GM23248 (cell line): Measurements from ENCODE around the gene SKAP1. TPM values are rescaled to one million over a fixed set of nuclear protein-coding genes. Genes with fewer than 3 reads are reported as not detected.

Source experiments
- DNase-seq: peaks from one replicate; pipeline ENCODE4 v3.0.0-alpha.2; 2015
- H2AFZ ChIP-seq: fragments of 200-600 bp; sonication (generic); 2 replicates; pipeline ENCODE4 v1.6.1; 2016; ENCODE audit warnings: antibody characterized with exemption
- H3F3A ChIP-seq: fragments of 200-600 bp; sonication (generic); 2 replicates; pipeline ENCODE4 v1.6.1; 2016; ENCODE audit warnings: mild to moderate bottlenecking, antibody characterized with exemption, mixed run types; ENCODE audit not compliant: insufficient read depth
- H3K27ac ChIP-seq: fragments of 200-600 bp; sonication (generic); 2 replicates; pipeline ENCODE4 v1.5.1; 2016; ENCODE audit warnings: mild to moderate bottlenecking
- H3K27me3 ChIP-seq: fragments of 200-600 bp; sonication (generic); replicated peaks from 2 replicates; pipeline ENCODE4 v1.6.1; 2016; ENCODE audit warnings: mild to moderate bottlenecking; ENCODE audit not compliant: insufficient read depth
- H3K36me3 ChIP-seq: fragments of 200-600 bp; sonication (generic); 2 replicates; pipeline ENCODE4 v1.6.1; 2016; ENCODE audit warnings: low read depth, mild to moderate bottlenecking
- H3K4me1 ChIP-seq: fragments of 200-600 bp; sonication (generic); 2 replicates; pipeline ENCODE4 v1.6.1; 2016; ENCODE audit warnings: mild to moderate bottlenecking; ENCODE audit not compliant: insufficient read depth
- H3K4me2 ChIP-seq: fragments of 200-600 bp; sonication (generic); one replicate; pipeline ENCODE4 v1.6.1; 2016; ENCODE audit warnings: mild to moderate bottlenecking; ENCODE audit not compliant: unreplicated experiment
- H3K4me3 ChIP-seq: fragments of 200-600 bp; sonication (generic); 2 replicates; pipeline ENCODE4 v1.5.1; 2016; ENCODE audit warnings: mild to moderate bottlenecking
- H3K79me2 ChIP-seq: fragments of 200-600 bp; sonication (generic); 2 replicates; pipeline ENCODE4 v1.6.1; 2016; ENCODE audit warnings: mild to moderate bottlenecking; ENCODE audit not compliant: insufficient read depth
- H3K9ac ChIP-seq: fragments of 200-600 bp; sonication (generic); 2 replicates; pipeline ENCODE4 v1.6.1; 2016; ENCODE audit warnings: mild to moderate bottlenecking
- H3K9me2 ChIP-seq: fragments of 200-600 bp; sonication (generic); 2 replicates; pipeline ENCODE4 v1.6.1; 2016; ENCODE audit warnings: mixed run types, mild to moderate bottlenecking, moderate library complexity; ENCODE audit not compliant: insufficient read depth
- H3K9me3 ChIP-seq: fragments of 200-600 bp; sonication (generic); one replicate; pipeline ENCODE4 v1.6.1; 2017; ENCODE audit warnings: low read depth
- H4K20me1 ChIP-seq: fragments of 200-600 bp; sonication (generic); 2 replicates; pipeline ENCODE4 v1.6.0; 2016; ENCODE audit not compliant: insufficient read depth
- EZH2 ChIP-seq: fragments of 200-600 bp; sonication (generic); IDR thresholded peaks from 2 replicates; pipeline ENCODE4 v1.6.1; 2018; ENCODE audit warnings: antibody characterized with exemption, mild to moderate bottlenecking; ENCODE audit not compliant: insufficient read depth, poor library complexity, severe bottlenecking
- EZH2phosphoT487 ChIP-seq: fragments of 200-600 bp; sonication (generic); IDR thresholded peaks from 2 replicates; pipeline ENCODE4 v1.6.1; 2018; ENCODE audit warnings: antibody characterized with exemption, moderate library complexity, mild to moderate bottlenecking, low read depth; ENCODE audit not compliant: insufficient read depth
- WGBS, 2 experiments: methylation state at CpG; one replicate each; pipeline ENCODE4 v1.1.6; 2015 to 2017; ENCODE audit warnings: low lambda C conversion rate in 2 of 2, low coverage in 1 of 2; ENCODE audit errors: missing lambda C conversion rate in 2 of 2; 5-methylcytosine and 5-hydroxymethylcytosine counted together
- in situ Hi-C: fragments of 300-500 bp; cut with MboI; formaldehyde crosslinking; loops from 2 replicates; pipeline ENCODE4 v1.15.0; 2020
- polyA plus RNA-seq: library from polyadenylated mRNA; unstranded; fragments of >200 nt; fragmentation: Nextera tagmentation; extraction: Ambion mirVana; gene quantifications from 2 replicates; pipeline ENCODE4 v1.2.1, GENCODE V29; 2016
- total RNA-seq: library from RNA; depleted of rRNA; stranded (reverse); fragments of >200 nt; shearing (Covaris generic); gene quantifications from 2 replicates; pipeline ENCODE4 v1.2.3, GENCODE V29; 2014

Gene SKAP1
- total and polyA plus RNA-seq, 2 experiments from 2014 or later = not detected

- H3K9me2 ChIP-seq = no peaks in the 10 kb centered on the region
- no peaks in the 10 kb centered on the region for H3K79me2 ChIP-seq
These were observed 249.0 kb downstream of the SKAP1 start for GRCh38 chr17:48180842-48181629.

DNA sequence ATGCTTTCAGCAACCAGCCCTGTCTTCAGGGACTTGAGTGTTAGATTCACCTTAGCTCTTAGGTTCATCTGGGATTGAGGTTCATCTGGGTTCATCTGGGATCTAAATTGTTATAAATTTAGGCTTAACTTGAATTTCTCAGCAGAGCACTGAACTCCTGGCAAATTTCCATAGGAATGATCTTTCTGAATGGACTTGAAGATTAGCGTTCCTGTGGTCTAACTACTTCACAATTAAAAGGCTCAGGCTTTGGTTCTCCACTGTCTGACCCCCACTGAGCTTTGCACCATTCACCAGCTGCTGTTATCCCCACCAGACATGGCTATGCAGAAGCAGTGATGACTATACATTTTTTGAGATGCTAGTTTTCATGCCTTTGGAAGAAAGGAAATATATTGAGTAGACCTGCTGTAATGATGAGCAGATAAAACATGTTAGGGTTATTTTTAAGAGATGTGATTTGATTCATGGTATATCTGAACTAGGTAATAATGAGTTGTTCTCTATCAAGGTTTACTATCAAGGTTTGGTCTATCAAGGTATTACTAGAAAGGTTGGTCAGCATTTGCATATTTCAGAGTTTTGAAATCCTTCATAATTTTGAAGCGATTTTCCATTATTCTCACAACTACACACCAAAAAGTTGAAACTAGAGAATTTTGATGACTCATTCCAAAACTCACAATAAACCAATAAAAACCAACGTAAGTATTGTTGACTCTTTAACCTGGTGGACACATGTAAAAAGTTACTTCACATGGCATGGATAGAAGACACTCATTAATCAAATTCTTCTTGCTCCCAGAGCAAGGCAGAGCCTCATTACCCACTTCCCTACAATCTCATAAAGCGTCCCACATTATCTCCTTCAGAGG lies 250.7 kb downstream of the SKAP1 start:
- Histone ChIP-seq H3K36me3 (no peaks in the 10 kb centered on the region), H3K9me2 (no peaks in the 10 kb centered on the region), H3K4me1 (peaks cover 9% of the 10 kb centered on the region), H3K9me3 (no peaks in the 10 kb centered on the region), H3K27me3 (peaks cover 59% of the 10 kb centered on the region), H4K20me1 (no peaks in the 10 kb centered on the region), H3K79me2 (no peaks in the 10 kb centered on the region), H2AFZ (no peak overlapping the region), H3K27ac (no peak overlapping the region), H3K9ac (no peak overlapping the region), H3K4me3 (no peak overlapping the region), H3K4me2 (no peak overlapping the region), H3F3A (0 out of 2 replicates have a peak, but pooled peaks cover 9% of the 10 kb centered on the region)
- DNase-seq = no peak
- TF ChIP-seq EZH2 = no peak
- TF ChIP-seq EZH2phosphoT487 = no peak
- in situ Hi-C loops = no loop called here
- 41 to 42% methylated on average over 4 of the region's 4 CpGs for WGBS, 2 experiments

More at GRCh38 chr17:48180842-48181629, 249.0 kb downstream of the SKAP1 start:
- H2AFZ ChIP-seq = no peak overlapping the region
- no peak overlapping the region for H3K4me2 ChIP-seq
- H3K27me3 ChIP-seq = peaks cover 77% of the 10 kb centered on the region
- H3K36me3 ChIP-seq = no peaks in the 10 kb centered on the region
- no peak overlapping the region for H3K27ac ChIP-seq
- no peak for DNase-seq
- H3K4me1 ChIP-seq = no peaks in the 10 kb centered on the region
- no peaks in the 10 kb centered on the region for H4K20me1 ChIP-seq
- in situ Hi-C loops = no loop called here
- 27% methylated on average over 7 of the region's 7 CpGs for WGBS, 2 experiments
- H3K9ac ChIP-seq = no peak overlapping the region
- H3K9me3 ChIP-seq = no peaks in the 10 kb centered on the region
- H3F3A ChIP-seq = no peaks in the 10 kb centered on the region
- no peak overlapping the region for H3K4me3 ChIP-seq
- TF ChIP-seq EZH2 (no peak), EZH2phosphoT487 (no peak)

- Histone ChIP-seq H2AFZ (no peak overlapping the region), H4K20me1 (no peaks in the 10 kb centered on the region), H3K9me2 (no peaks in the 10 kb centered on the region), H3F3A (0 out of 2 replicates have a peak, but pooled peaks cover 9% of the 10 kb centered on the region), H3K27ac (no peak overlapping the region), H3K4me1 (peaks cover 9% of the 10 kb centered on the region), H3K4me2 (no peak overlapping the region), H3K9ac (no peak overlapping the region), H3K4me3 (no peak overlapping the region), H3K36me3 (no peaks in the 10 kb centered on the region), H3K9me3 (no peaks in the 10 kb centered on the region), H3K79me2 (no peaks in the 10 kb centered on the region), H3K27me3 (peaks cover 50% of the 10 kb centered on the region)
- in situ Hi-C loops = no loop called here
- DNase-seq = no peak
- no peak for TF ChIP-seq EZH2phosphoT487
- no peak for TF ChIP-seq EZH2
- whole genome bisulfite sequencing, 2 experiments = 35 to 54% methylated on average over 4 of the region's 4 CpGs
These were observed 251.7 kb downstream of the SKAP1 start for GRCh38 chr17:48178317-48178716.

- DNase-seq = no peak
- H2AFZ ChIP-seq = no peak overlapping the region
- H3K27ac ChIP-seq = no peak overlapping the region
- in situ Hi-C loops = no loop called here
- H3K27me3 ChIP-seq = peaks cover 45% of the 10 kb centered on the region
- H3K9ac ChIP-seq = no peak overlapping the region
- no peaks in the 10 kb centered on the region for H3K79me2 ChIP-seq
- H3F3A ChIP-seq = 0 out of 2 replicates have a peak, but pooled peaks cover 9% of the 10 kb centered on the region
- no peaks in the 10 kb centered on the region for H4K20me1 ChIP-seq
- H3K4me1 ChIP-seq = peaks cover 9% of the 10 kb centered on the region
- WGBS, 2 experiments = 39 to 56% methylated on average over 1 of the region's 1 CpG
- no peaks in the 10 kb centered on the region for H3K9me2 ChIP-seq
- no peak for TF ChIP-seq EZH2phosphoT487
- H3K9me3 ChIP-seq = no peaks in the 10 kb centered on the region
- no peak overlapping the region for H3K4me2 ChIP-seq
- no peak overlapping the region for H3K4me3 ChIP-seq
- H3K36me3 ChIP-seq = no peaks in the 10 kb centered on the region
These were observed 252.2 kb downstream of the SKAP1 start for GRCh38 chr17:48177816-48178215.
